Stimulated activated CD8-positive, alpha-beta memory T cell treated with anti-CD3 and anti-CD28 coated beads, Interleukin-4, amount 100 ng/mL, for 1 hour (primary cell): ENCODE data around the gene ASTN2.

Experiments used
- DNase-seq, 2 donors: peaks; one replicate each; pipeline ENCODE4 v3.0.0-alpha.2; 2020; ENCODE audit warnings: low read depth in 2 of 2, low spot score in 1 of 2

The ASTN2 gene

DNA sequence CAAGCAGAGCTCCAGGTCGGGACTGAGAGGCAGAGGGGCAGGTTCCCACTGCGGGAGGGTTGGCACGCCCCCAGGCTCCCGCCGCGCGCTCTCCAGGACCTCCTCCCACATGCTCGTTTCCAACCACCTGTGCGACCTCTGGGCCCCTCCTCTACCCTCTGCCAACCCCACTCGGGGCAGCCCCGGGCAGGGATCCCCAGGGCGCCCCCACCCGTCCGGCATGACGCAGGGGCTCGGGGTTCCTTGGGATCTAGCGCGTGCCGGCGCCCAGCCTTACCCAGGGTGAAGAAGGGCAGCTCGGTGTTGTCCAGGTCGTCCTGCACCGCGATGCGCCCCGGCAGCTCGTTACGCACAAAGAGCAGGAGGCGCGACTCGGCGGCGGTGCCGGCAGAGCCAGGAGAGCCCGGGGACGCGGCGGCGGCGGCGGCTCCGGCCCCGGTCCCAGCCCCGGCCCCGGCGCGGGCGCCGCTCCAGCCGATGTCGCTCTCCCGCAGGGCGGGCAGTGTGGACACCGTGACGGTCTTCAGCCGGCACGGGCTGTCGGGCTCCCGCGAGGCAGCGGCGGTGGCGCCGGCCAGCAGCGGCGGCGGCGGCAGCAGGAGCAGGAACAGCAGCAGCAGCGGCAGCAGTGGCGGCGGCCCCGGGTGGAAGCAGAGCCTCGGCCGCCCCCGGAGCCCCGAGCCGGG lies 494 bp downstream of the ASTN2 start:
- no peak for DNase-seq

GRCh38 chr9:117413346-117414219 lies 1.3 kb downstream of the ASTN2 start:
- DNase-seq, result no peak

DNA sequence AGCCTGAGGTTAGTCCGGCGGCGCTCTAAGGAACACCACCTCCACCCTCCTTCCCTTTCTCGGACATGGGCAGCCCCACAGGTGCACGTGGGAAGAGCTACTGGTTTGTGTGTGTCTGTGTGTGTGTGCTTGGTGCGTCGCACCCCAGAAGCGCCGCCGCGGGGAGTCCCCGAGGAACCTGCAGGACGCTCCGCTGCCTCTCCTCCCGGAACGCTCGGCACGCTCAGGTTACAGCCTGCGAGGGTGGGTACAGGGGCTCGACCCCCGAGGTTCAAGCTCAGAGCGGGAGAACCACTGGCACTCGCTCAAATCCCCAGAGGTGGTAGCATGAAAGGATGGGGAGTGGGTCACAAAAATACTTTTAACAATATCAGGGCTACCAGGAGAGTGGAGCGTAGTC lies 2.0 kb downstream of the ASTN2 start:
- no peak for DNase-seq

DNA sequence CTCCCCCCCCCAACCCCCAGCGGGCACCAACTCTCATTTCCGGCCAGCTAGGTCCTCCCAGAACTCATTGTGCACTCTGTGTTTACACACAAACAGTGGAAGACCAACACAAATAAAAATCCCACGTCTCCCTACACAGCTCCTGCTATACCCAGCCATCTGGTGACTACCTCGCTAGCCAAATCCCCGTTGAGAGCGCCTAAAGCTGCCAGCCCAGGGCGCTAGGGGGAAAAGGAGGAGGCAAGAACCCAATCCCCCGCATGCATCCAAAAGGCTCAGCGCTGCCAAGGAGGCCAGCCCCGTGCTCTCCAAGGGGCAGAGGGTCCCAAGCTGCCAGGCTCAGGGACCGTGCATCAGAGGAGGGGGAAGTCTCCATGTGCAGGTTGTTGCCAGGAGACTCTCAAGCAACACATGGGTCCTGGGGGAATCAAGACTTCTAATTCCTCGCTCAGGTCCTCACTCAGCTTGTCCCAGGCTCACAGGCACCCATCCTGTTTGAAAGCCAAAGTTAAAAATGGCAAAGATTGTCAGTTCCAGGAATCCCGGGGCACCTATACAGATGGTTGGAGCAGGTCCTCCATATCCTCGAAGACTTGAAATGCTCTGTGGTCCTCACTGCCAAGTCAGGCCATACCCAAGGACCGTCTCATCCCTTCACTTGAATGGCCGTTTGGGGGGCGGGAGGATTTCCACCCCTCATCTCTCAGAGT lies 2.7 kb downstream of the ASTN2 start:
- no peak for DNase-seq

GRCh38 chr9:117411547-117411946 lies 3.3 kb downstream of the ASTN2 start:
- no peak for DNase-seq

DNA sequence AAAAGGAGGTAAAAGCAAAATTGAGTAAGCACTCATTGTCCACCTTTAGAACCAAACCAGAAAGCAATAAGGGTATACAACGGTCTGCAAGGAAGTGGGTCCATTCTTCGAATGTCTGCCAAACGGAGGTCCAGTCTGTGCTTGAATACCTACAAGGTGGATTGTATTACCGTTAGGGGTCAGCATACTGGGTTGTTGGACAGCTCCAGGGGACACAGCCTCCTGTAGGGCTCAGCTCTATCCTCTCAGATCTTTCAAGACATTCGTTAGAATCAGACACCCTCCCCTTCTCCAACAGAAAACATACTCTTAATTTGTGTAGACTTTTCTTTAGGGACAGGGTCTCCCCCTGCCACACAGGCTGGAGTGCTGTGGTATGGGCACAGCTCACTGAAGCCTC lies 5.5 kb downstream of the ASTN2 start:
- DNase-seq, result no peak

DNA sequence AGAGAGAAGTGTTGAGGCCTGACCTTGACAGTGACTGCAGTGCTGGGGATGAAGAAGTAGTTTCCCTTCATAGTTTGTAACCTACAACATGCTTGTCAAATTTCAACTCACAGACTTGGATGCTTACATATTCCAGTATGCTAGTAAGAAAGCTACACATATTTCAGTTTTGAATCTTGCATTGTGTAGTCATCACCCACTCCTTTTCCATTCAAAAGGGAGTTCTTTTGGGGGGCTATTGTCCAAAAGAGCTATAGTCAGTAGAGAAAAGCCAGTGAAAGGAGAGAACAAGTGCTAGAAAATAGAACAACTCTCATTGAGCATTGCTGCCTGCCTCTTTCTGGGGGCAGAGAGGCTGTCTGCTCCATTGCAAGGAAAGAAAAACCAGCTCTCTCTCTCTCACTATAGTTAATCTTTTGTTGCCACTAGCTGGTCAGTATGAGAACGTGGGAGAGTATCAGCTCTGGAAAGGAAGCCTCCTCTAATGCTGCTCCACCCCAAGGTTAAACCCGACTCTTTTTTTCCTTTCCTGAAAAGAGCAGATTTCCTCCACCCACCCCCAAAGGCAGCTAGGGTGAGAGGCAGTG lies 7.3 kb downstream of the ASTN2 start:
- no peak for DNase-seq

GRCh38 chr9:117405950-117406705 lies 8.7 kb downstream of the ASTN2 start:
- no peak for DNase-seq

DNA sequence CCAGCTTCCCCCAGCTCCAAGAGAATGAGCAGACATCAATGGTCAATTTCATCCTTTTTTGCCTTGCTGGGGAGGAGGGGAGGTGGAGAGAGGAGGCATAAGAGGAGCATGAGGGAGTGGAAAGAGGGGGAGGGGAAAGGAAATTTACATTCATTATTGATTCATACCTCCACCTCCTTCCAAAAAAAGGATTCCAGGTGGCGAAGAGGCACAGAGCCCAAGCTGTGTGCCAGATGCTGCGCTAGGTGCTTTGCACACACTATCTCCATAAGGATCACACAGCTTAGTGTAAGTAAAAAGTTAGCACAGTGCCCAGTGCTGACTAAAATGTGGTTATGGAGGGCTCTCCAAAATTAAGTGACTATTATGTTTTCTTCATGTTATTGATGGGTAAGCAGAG lies 11.0 kb downstream of the ASTN2 start:
- no peak for DNase-seq

GRCh38 chr9:117403403-117403811 lies 11.4 kb downstream of the ASTN2 start:
- DNase-seq, result no peak

- no peak for DNase-seq
These were observed 14.7 kb downstream of the ASTN2 start for GRCh38 chr9:117400171-117400570.

DNA sequence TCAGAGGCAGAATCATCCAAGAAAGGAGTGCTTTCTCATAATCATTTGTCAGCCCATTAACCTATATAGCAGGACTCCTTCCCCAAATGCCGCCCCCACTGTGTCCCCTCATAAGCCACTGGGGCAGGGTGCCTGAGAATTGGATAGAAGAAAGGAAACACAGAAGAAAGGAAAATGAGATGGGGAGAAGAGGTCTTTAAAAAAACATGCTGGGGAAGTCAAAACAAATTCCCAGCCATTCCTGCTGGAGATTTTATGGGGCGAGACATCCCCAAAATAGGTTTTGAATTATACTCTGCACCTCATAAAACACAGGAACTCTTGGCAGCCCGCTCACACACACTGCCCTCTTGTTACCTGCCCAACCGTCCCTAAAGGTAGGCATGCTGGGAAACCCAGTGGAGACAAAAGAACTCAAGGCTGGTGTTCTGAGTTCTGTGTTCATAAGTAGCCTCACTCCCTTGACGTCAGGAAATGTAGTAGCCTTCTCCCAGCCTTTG lies 19.7 kb downstream of the ASTN2 start:
- no peak for DNase-seq

- no peak for DNase-seq
These were observed 20.2 kb downstream of the ASTN2 start for GRCh38 chr9:117394655-117395054.

DNA sequence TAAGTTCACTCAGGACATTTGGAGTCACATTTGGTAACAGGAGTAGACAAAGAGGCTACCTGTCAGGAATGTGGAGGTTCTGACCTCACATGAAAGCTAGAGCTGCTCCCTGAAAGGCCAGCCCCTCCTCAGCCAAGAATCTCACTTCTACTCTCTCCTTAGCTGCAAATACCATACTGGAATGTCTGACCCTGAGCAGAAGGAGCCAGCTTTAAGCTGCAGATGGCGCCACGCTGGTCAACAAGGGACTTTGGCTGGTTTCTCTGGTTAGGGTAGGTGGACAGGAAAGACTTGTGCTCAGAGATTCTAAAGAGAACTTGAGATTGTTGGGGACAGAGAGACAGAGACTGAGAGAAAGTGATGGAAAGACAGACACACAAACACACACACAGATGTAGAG lies 21.9 kb downstream of the ASTN2 start:
- DNase-seq, result no peak

GRCh38 chr9:117387422-117387821 lies 27.4 kb downstream of the ASTN2 start:
- no peak for DNase-seq

DNA sequence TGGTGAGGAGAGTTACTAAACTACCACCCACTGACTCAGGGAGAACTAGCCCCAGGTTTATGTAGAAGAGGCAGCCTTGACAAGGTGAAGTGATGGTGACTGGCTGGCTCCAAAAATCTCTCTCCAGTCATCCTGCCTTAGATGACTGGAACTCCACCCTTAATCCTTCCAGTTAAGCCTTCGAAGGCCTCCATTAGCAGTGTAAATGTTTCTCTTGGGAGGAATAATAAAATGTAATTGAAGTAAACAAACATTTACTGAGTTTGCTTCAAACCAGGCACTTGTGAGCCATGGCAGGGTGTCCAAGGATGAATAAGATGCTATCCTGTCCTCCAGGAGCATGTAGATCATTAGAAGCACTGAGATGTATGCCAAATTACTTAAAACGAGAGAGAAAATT lies 35.5 kb downstream of the ASTN2 start:
- DNase-seq, result no peak

GRCh38 chr9:117377046-117377445 lies 37.8 kb downstream of the ASTN2 start:
- no peak for DNase-seq

DNA sequence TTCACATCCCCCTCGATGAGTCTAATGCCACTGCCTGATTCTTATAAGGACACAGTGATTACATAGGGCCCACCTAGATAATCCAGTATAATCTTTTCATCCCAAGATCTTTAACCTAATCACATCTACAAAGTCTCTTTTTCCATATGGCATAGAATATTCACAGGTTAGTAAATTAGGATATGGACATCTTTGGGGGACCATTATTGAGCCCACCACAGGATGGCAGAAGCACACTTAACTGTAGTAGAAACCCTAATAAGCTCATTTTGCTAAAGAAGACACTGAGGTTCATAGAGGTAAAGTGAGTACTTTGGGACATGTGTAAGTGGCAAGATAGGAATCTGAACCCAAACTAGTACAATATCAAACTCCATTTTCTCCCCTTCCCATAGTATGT lies 38.9 kb downstream of the ASTN2 start:
- no peak for DNase-seq

DNA sequence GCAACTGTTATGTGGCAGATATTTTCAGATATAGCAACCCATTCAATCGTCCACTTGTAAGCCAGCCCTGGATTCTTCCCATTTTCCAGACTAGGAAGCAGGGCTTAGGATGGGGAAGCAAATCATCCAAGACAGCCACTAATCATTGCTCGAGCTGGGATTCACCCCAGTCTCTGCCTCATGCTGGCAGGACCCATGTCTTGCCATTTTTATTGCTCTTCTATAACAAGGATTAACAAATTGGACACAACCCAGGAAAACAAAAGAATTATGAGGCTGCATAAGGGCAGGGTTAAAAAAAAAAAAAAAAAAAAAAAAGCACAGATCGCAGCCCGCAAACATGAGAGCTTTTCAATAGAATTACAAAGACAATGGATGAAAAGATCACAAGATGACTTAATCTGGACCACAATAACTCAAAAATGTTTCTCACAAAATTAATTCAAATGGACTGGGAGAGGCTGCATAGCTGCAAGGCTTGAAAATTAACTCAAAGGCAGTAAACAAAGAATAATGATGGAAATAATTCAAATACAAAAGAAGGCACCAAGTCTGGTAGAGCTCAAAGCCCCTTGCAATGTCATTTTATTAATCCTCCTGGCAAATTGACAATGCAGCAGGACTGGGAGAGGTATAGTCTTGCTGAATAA lies 40.7 kb downstream of the ASTN2 start:
- DNase-seq, result no peak

GRCh38 chr9:117368684-117369230 lies 46.1 kb downstream of the ASTN2 start:
- DNase-seq, result no peak
